Glutamatergic neuron (in vitro differentiated cells): ENCODE results near the gene SMIM14. TPM values are rescaled to one million over a fixed set of nuclear protein-coding genes. Genes with fewer than 3 reads are reported as not detected.

Experiments used
- DNase-seq: peaks from one replicate; pipeline ENCODE4 v3.0.0; 2022
- H3K27ac Mint-ChIP-seq: one replicate; pipeline ENCODE4 v1.8.0; 2020; ENCODE audit warnings: mild to moderate bottlenecking, mixed read lengths, inconsistent platforms; ENCODE audit not compliant: unreplicated experiment
- H3K27me3 Mint-ChIP-seq: one replicate; pipeline ENCODE4 v1.8.0; 2020; ENCODE audit warnings: mild to moderate bottlenecking, moderate library complexity, mixed read lengths, inconsistent platforms; ENCODE audit not compliant: unreplicated experiment
- H3K36me3 Mint-ChIP-seq: one replicate; pipeline ENCODE4 v1.8.0; 2020; ENCODE audit warnings: mild to moderate bottlenecking, mixed read lengths, inconsistent platforms; ENCODE audit not compliant: unreplicated experiment
- H3K4me1 Mint-ChIP-seq: one replicate; pipeline ENCODE4 v1.8.0; 2020; ENCODE audit warnings: mild to moderate bottlenecking, low read depth, mixed read lengths, inconsistent platforms; ENCODE audit not compliant: unreplicated experiment
- H3K4me3 Mint-ChIP-seq: one replicate; pipeline ENCODE4 v1.8.0; 2020; ENCODE audit warnings: mild to moderate bottlenecking, mixed read lengths, inconsistent platforms; ENCODE audit not compliant: unreplicated experiment
- H3K9me3 Mint-ChIP-seq: one replicate; pipeline ENCODE4 v1.8.0; 2020; ENCODE audit warnings: mild to moderate bottlenecking, moderate library complexity, mixed read lengths, inconsistent platforms; ENCODE audit not compliant: unreplicated experiment
- total RNA-seq: library from RNA; stranded (reverse); fragmentation: NEBNext Ultra II Directional; extraction: Animal tissue kit (Norgen Biotek cat#: 25700); gene quantifications from one replicate; pipeline ENCODE4 v1.2.1, GENCODE V29; 2021; ENCODE audit not compliant: unreplicated experiment
- TF ChIP-seq, protein P1 (sequence below): fragments of 200-600 bp; sonication (generic); IDR thresholded peaks from one replicate; pipeline ENCODE4 v1.5.0; 2021; ENCODE audit not compliant: partially characterized antibody, unreplicated experiment

The SMIM14 gene
- total RNA-seq, 1 donor from 2014 or later: 27.1 TPM

DNA sequence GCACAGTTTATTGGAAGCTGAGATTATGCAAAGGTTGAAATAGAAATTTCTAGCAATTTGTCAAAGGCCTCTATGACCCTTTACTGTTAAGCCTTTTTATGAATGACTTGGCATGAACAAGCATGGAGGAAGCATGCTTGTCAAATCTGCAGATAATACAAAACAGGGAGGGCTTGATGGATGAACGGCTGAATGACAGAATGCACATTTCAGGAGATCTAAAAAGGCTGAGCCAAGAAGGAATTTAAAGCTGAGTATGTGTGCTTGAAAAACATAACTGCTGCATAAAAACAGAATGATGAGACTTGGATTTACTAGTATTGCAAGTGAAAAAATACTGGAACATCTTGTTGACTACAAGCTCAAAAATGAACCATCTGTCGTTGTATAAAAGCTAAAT is 30.2 kb upstream of the SMIM14 start:
- no peak for DNase-seq
- Mint-ChIP-seq H3K9me3 (peaks cover 4% of the 10 kb centered on the region), H3K36me3 (no peaks in the 10 kb centered on the region), H3K4me3 (no peak overlapping the region), H3K27me3 (peaks cover 2% of the 10 kb centered on the region), H3K27ac (no peak overlapping the region), H3K4me1 (no peaks in the 10 kb centered on the region)
- TF ChIP-seq, protein P1, sequence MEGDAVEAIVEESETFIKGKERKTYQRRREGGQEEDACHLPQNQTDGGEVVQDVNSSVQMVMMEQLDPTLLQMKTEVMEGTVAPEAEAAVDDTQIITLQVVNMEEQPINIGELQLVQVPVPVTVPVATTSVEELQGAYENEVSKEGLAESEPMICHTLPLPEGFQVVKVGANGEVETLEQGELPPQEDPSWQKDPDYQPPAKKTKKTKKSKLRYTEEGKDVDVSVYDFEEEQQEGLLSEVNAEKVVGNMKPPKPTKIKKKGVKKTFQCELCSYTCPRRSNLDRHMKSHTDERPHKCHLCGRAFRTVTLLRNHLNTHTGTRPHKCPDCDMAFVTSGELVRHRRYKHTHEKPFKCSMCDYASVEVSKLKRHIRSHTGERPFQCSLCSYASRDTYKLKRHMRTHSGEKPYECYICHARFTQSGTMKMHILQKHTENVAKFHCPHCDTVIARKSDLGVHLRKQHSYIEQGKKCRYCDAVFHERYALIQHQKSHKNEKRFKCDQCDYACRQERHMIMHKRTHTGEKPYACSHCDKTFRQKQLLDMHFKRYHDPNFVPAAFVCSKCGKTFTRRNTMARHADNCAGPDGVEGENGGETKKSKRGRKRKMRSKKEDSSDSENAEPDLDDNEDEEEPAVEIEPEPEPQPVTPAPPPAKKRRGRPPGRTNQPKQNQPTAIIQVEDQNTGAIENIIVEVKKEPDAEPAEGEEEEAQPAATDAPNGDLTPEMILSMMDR: no peak

DNA sequence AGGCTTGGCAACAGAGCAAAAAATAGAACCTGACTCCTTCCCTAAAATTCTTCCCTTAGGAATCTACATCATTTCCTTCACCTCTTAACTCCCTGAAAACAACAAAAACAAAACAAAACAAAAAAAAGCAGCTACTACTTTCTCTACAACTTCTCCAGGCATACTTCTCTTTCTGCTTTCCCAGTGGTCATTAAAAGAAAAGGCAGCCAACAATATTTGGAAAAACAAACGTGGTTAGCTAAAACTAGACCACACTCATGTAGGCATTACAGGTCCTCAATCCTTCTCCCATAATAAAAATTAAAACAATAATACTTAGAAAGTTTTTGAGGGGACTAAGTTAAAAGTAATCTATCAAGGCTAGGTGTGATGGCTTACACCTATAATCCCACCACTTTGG is 29.0 kb upstream of the SMIM14 start:
- Mint-ChIP-seq H3K4me3 (no peak overlapping the region), H3K27ac (no peak overlapping the region), H3K27me3 (peaks cover 2% of the 10 kb centered on the region), H3K4me1 (no peaks in the 10 kb centered on the region), H3K36me3 (no peaks in the 10 kb centered on the region), H3K9me3 (peaks cover 4% of the 10 kb centered on the region)
- DNase-seq: no peak
- TF ChIP-seq, protein P1: no peak

DNA sequence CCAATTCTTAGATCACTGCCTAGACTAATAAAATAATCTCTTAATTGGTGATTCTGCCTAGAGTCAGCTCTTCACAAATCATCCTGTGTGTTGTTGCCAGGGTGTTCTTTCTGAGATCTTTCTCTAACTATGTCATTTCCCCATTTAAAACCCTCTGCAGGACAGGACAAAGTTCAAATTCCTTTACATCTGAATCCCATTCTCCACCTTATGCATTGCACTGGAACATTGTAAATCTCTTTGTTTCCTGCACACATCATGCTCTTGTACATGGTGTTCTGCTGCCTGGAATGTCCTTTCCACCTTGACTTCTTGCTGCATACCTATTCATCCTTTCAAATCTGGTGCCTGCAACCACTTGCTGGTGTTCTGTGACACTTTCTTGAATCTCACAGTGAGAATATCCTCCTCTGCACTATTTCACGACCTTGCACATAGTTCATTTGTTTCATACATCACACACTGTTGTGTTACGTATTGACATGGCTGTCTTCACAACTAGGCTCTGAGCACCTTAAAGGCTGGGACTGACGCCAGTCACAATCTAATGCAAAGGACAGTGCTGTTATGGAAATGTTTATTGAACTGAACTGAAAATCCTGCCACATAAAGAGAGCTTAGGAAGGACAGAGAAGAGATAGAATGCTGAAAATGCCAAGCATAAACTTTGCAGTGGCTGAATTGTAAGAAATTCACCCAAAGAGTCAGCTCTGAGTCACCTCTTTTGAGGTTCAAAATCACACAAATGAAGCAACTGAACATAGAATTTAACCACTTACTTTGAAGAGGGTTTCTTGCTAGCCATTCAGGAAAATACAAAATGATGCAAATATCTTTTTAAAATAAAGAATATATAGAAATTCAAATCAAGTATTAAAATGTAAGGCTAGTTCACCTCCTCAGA is 26.4 kb upstream of the SMIM14 start:
- Mint-ChIP-seq H3K4me3 (no peak overlapping the region), H3K27me3 (peaks cover 2% of the 10 kb centered on the region), H3K36me3 (no peaks in the 10 kb centered on the region), H3K9me3 (no peaks in the 10 kb centered on the region), H3K27ac (no peak overlapping the region), H3K4me1 (no peaks in the 10 kb centered on the region)
- DNase-seq: no peak
- TF ChIP-seq, protein P1: no peak

DNA sequence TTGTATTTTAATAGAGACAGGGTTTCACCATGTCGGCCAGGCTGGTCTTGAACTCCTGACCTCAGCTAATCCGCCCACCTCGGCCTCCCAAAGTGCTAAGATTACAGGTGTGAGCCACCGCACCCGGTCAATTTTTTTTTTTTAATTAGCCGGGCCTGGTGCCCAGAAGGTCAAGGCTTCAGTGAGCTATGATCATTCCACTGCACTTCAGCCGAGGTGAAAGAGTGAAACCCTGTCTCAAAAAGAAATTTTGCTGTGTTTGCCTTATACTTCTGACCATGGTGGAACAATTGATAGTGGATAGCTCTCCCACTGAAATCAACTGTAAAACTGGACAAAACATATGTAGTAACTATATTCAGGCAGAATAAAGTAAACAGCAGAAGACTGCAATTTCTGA is 24.0 kb upstream of the SMIM14 start:
- Mint-ChIP-seq H3K9me3 (no peaks in the 10 kb centered on the region), H3K4me3 (no peak overlapping the region), H3K4me1 (no peaks in the 10 kb centered on the region), H3K27me3 (peaks cover 2% of the 10 kb centered on the region), H3K27ac (no peak overlapping the region), H3K36me3 (no peaks in the 10 kb centered on the region)
- no peak for DNase-seq
- TF ChIP-seq, protein P1: no peak

DNA sequence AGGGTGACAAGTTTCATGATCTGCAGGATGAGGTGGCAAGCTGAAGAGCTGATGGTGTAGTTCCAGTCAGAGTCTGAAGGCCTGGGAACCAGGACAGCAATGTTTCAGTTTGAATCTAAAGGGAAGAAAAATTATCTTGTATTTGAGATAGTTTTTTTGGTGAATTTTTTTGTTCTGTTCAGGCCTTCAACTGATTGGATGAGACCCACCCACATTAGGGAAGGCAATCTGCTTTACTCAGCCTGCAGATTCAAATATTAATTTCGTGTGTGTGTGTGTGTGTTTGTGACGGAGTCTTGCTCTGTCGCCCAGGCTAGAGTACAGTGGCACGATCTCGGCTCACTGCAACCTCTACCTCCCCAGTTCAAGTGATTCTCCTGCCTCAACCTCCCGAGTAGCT is 22.1 kb upstream of the SMIM14 start:
- Mint-ChIP-seq H3K36me3 (no peaks in the 10 kb centered on the region), H3K9me3 (no peaks in the 10 kb centered on the region), H3K4me3 (no peak overlapping the region), H3K27me3 (peaks cover 2% of the 10 kb centered on the region), H3K27ac (no peak overlapping the region), H3K4me1 (no peaks in the 10 kb centered on the region)
- no peak for DNase-seq
- TF ChIP-seq, protein P1: no peak
